ENCODE measurements around the gene UBE2C.

The UBE2C gene

DNA sequence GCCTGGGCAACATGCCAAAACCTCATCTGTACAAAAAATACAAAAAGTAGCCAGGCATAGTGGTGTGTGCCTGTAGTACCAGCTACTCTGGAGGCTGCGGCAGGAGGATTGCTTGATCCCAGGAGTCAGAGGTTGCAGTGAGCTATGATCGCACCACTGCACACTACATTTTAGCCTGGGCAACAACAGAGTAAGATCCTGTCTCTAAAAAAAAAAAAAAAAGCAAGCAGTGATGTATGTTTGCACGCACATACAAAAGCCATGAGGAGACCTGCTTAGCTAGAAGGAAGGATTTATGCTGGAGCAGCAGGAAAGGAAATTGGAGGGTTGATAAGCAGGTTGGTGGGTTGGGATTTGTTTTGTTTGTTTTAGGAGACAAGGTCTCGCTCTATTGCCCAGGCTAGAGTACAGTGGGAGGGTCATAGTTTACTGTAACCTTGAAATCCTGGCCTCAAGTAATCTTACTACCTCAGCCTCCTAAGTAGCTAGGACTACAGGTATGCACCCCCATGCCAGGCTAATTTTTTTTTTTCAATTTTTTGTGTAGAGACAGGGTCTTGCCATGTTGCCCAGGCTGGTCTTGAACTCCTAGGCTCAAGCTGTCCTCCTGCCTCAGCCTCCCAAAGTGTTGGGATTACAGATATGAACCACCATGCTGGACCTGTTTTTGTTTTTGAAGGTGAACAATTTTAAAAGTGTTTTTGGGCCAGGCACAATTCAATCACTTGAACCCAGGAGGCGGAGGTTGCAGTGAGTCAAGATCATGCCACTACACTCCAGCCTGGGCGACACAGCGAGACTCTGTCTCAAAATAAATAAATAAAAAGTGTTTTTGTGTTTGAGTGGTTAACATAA lies 49.0 kb downstream of the UBE2C start:
- Mint-ChIP-seq H3K27me3 (ENCODE audit: low read depth, poor library complexity) (peaks cover 9% of the 10 kb centered on the region), H3K4me3 (no peak overlapping the region), H3K4me1 (peaks cover 44% of the 10 kb centered on the region), H3K27ac (no peak overlapping the region), H3K36me3 (ENCODE audit: low read depth) (no peaks in the 10 kb centered on the region), H3K9me3 (no peaks in the 10 kb centered on the region)
- TF ChIP-seq, protein P1, sequence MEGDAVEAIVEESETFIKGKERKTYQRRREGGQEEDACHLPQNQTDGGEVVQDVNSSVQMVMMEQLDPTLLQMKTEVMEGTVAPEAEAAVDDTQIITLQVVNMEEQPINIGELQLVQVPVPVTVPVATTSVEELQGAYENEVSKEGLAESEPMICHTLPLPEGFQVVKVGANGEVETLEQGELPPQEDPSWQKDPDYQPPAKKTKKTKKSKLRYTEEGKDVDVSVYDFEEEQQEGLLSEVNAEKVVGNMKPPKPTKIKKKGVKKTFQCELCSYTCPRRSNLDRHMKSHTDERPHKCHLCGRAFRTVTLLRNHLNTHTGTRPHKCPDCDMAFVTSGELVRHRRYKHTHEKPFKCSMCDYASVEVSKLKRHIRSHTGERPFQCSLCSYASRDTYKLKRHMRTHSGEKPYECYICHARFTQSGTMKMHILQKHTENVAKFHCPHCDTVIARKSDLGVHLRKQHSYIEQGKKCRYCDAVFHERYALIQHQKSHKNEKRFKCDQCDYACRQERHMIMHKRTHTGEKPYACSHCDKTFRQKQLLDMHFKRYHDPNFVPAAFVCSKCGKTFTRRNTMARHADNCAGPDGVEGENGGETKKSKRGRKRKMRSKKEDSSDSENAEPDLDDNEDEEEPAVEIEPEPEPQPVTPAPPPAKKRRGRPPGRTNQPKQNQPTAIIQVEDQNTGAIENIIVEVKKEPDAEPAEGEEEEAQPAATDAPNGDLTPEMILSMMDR (IDR thresholded peaks at IDR 0.05), result no peak
- DNase-seq, result no peak

DNA sequence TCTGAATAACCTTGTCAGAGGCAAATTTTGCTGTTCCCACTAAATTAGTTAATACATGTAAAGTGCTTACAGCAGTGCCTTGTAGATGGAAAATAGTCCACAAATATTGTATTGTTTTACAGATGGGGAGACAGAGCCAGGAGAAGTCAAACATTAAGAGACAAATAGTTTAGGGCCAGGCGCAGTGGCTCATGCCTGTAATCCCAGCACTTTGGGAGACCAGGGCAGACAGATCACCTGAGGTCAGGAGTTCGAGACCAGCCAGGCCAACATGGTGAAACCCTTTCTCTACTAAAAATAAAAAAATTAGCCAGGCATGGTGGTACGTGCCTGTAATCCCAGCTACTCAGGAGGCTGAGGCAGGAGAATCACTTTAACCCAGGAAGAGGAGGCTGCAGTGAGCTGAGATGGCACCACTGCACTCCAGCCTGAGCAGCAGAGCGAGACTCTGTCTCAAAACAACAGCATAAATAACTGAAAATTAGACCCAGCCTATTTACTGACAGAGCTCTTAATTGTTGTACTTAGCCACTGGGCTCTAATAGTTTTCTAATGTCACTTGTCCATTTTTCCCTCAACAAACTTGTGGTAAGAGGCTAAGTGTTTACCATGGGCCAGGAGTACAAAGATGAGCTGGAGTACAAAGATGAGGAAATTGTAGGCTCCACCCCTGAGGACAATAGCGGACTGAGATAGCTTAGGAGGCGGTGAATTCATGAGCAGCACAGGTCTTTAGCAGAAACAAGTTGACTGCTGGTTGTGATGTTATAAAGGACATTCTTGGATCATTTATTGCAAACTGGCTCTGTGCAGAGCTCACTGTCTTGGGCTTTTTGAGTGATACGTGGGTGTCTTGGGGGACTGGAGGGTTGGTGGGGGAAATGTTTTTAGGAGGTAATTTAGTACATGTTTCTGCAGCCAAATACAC lies 51.4 kb downstream of the UBE2C start:
- Mint-ChIP-seq H3K27ac (peak overlapping the region; percentile 57), H3K4me3 (no peak overlapping the region), H3K36me3 (ENCODE audit: low read depth) (no peaks in the 10 kb centered on the region), H3K4me1 (peaks cover 25% of the 10 kb centered on the region), H3K9me3 (no peaks in the 10 kb centered on the region), H3K27me3 (ENCODE audit: low read depth, poor library complexity) (peaks cover 9% of the 10 kb centered on the region)
- TF ChIP-seq, protein P1 (IDR thresholded peaks at IDR 0.05), result no peak
- DNase-seq, result no peak

DNA sequence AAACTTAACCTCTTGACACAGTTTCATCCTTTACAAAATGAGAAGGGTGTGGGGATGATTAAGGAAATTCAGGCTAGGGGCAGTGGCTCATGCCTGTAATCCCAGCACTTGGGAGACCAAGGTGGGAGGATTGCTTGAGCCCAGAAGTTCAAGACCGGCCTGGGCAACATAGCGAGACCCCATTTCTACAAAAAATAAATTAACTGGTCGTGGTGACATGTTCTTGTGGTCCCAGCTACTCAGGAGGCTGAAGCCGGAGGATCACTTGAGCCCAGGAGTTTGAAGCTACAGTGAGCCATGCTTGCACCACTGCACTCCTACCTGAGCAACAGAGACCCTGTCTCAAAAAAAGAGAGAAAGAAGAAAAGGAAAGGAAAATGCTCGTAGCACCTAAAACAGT lies 54.0 kb downstream of the UBE2C start:
- H3K27ac Mint-ChIP-seq, result no peak overlapping the region
- no peaks in the 10 kb centered on the region for H3K36me3 Mint-ChIP-seq (ENCODE audit: low read depth)
- H3K4me3 Mint-ChIP-seq, result no peak overlapping the region
- H3K27me3 Mint-ChIP-seq (ENCODE audit: low read depth, poor library complexity), result peaks cover 7% of the 10 kb centered on the region
- TF ChIP-seq, protein P1 (IDR thresholded peaks at IDR 0.05), result no peak
- H3K9me3 Mint-ChIP-seq, result no peaks in the 10 kb centered on the region
- no peak for DNase-seq
- H3K4me1 Mint-ChIP-seq, result peaks cover under 1% of the 10 kb centered on the region

Data from nephron progenitor cell (in vitro differentiated cells).